HG03095 (cell line): ENCODE results near the gene TNFRSF1B.

Source experiments
- ATAC-seq: cut with Tn5 transposase; IDR thresholded peaks from one replicate; pipeline ENCODE4 v1.9.1; 2021; ENCODE audit warnings: moderate library complexity; ENCODE audit not compliant: unreplicated experiment

TNFRSF1B gene

DNA sequence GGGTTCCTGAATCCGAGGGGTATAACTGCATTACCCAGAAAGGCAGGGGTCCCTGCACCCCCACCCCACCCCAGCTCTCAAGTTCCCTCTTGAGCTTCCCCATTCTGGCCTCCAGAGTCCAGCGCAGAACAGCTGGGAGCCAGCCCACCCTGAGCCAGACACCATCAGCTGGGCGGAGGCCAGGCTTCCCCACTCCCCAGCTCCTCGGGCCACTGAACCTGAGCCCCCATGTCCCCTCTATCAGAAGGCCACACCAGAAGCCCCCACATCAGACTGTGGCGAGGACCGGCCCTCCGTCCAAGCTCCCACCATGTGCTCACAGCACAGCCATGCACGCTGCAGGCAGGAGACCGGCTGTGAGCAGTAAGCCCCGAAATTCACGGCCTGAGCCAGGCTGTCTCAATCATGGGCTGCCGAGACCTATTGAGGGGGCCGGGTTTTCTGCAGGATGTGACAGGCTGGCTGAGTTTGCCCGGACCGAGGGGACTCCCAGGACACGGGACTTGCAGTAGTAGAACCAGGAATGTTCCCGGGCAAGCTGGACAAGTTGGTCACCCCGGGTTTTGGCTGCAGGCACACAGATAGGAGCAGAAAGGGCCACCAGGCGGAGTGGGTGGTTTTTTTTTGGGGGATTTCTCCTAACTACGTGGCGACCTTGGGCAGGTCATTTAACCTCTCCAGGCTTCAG lies 25.5 kb upstream of the TNFRSF1B start:
- no peak for ATAC-seq

- no peak for ATAC-seq
Observed at GRCh38 chr1:12142141-12142823, 24.5 kb upstream of the TNFRSF1B start.

DNA sequence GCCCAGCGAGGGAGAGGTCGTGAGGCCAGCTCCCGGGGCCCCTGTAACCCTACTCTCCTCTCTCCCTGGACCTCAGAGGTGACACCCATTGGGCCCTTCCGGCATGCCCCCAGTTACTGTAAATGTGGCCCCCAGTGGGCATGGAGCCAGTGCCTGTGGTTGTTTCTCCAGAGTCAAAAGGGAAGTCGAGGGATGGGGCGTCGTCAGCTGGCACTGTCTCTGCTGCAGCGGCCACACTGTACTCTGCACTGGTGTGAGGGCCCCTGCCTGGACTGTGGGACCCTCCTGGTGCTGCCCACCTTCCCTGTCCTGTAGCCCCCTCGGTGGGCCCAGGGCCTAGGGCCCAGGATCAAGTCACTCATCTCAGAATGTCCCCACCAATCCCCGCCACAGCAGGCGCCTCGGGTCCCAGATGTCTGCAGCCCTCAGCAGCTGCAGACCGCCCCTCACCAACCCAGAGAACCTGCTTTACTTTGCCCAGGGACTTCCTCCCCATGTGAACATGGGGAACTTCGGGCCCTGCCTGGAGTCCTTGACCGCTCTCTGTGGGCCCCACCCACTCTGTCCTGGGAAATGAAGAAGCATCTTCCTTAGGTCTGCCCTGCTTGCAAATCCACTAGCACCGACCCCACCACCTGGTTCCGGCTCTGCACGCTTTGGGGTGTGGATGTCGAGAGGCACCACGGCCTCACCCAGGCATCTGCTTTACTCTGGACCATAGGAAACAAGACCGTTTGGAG lies 23.7 kb upstream of the TNFRSF1B start:
- ATAC-seq: no peak

DNA sequence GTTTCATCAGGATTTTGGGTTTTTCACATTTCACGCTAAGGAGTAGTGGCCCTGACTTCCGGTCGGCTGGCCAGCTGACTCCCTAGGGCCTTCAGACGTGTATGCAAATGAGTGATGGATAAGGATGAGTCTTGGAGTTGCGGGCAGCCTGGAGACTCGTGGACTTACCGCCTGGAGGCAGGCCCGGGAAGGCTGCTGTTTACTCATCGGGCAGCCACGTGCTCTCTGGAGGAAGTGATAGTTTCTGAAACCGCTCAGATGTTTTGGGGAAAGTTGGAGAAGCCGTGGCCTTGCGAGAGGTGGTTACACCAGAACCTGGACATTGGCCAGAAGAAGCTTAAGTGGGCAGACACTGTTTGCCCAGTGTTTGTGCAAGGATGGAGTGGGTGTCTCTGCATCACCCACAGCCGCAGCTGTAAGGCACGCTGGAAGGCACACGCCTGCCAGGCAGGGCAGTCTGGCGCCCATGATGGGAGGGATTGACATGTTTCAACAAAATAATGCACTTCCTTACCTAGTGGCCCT lies 23.1 kb upstream of the TNFRSF1B start:
- ATAC-seq: no peak

DNA sequence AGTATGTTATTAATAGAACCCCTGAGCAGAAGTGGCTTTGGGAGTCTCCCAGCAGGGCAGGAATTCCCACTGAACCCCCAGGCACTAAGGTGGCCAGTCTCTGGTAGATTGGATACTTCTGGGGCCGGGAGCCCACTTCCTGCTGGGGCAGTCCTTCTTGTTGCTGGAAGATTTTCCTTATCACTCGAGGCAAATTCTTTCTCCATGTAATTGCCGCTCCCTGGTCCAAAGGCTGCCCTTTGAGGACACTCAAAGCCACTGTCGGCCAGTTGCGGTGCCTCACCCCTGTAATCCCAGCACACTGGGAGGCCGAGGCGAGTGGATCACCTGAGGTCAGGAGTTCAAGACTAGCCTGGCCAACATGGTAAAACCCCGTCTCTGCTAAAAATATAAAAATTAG lies 22.6 kb upstream of the TNFRSF1B start:
- no peak for ATAC-seq

DNA sequence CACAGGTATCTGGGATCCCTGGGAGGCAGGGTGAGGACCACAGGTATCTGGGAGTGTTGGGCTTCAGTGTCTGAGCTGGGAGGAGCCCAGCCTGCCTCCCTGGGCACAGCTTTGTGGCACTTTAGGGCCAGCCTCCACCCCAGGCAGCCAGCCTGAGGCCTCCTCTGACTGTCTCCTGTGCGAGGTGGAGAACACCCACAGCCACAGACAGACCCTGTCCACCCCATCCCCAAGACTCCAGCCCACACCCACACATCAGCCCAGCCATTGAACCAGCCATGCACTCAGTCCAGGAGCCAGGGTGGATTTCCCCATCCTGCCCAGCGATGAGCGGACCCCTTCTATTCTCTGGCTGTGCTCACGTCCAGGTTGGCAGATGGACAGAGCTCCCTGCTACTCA lies 21.8 kb upstream of the TNFRSF1B start:
- no peak for ATAC-seq

- no peak for ATAC-seq
Observed at GRCh38 chr1:12145616-12146342, 21.0 kb upstream of the TNFRSF1B start.

GRCh38 chr1:12146343-12147112 lies 20.3 kb upstream of the TNFRSF1B start:
- ATAC-seq: no peak

GRCh38 chr1:12147201-12147701 lies 19.5 kb upstream of the TNFRSF1B start:
- no peak for ATAC-seq

- ATAC-seq: no peak
Observed at GRCh38 chr1:12148160-12148957, 18.4 kb upstream of the TNFRSF1B start.

- peak; percentile 34 for ATAC-seq
Observed at GRCh38 chr1:12148958-12149790, 17.6 kb upstream of the TNFRSF1B start.

DNA sequence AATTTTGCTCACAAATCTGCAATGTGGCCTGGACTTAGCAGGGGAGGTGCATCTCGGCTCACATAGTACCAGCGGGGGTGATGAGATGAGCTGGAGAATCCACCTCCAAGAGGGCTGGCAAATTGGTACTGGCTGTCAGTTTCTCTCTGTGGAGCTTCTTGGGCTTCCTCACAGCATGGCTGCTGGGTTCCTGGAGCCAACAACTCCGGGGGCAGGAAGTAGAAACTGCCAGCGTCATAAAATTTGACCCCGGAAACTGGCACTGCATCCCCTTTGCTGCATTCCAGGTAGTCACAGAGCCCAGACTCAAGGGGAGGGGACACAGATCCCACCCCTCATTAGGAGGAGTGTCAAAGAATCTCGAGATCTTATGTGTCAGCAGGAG lies 17.0 kb upstream of the TNFRSF1B start:
- ATAC-seq: no peak

DNA sequence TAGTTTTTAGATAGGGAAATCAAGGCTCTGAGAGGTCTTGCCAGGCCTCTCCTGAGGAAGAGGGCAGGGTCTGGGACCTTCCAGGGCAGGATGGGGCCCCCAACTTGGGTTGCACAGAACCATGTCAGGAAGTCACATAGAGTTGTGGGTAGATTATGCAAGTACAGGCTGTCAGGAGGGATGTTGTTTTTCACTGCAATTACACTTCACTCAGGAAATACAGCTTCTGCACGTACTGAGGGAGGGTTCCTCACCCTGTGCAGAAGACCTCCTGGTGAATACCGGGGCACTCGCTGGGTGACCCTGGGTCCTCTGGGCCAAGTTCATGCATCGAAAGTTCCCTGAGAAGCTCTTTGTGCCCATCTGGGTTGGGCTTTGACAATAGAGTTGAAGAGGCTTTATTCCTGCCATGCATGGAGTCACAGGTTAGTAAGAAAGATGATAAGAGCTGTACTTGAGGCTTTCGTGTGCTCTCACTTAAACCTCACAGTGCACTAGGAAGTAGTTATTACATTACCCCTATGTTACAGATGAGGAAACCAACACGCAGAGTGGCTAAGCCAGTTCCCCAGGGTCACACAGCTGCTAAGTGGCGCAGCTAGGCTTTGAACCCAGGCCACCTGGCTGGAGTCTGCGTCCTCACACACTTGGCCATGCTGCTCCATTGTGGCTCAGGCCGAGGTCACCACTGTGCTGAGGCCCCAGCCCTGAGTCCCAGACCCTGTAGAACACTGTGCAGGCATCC lies 16.2 kb upstream of the TNFRSF1B start:
- no peak for ATAC-seq

- ATAC-seq: no peak
Observed at GRCh38 chr1:12151465-12151864, 15.3 kb upstream of the TNFRSF1B start.

- peak; percentile 74 for ATAC-seq
Observed at GRCh38 chr1:12152113-12152891, 14.5 kb upstream of the TNFRSF1B start.

DNA sequence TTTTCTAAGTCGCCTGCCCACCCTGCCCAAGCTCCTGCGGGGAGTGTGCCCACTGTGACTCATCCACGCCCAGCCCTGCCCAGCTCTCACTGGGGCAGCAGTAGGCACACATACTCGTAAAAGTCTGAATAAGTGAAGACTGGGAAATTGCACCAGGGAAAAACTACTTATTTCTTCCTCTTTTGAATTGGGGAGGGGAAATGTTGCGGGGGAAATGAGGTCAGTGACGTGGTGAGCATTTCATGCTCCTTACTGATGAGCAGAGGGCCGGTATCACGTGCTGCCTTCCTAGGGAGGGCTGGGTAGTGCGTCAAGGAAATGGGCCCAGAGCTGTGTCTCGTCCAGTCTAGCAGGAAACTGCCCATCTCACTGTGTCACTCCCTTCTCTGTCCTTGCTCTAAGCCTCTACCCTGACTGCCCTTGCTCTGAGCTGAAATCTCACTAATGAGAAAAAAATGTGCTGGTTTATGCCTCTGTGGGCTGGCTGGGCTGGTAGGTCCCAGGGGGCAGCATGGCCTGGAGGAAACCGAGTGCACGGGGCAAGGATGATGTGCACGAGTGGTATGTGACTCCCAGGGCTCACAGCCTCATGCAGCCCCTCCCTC lies 13.5 kb upstream of the TNFRSF1B start:
- no peak for ATAC-seq

DNA sequence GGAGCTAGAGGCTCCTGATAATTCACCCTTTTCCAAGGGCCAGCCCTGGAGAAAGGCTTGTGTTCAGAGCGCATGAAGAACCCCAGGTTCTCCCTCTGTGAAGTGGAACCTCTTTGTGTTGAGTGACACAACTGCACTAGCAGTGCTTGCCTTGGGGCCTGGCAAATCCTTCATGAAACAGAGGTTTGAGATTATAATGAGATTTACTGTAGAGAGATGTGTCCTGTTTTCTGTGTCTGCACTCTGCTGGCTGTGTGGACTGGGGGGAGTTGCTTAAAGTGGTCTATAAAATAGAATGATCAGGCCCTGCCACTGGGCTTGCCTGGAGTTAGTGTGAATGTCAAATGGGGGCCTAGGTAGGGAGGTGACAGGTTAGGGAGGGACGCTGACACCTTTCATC lies 11.5 kb upstream of the TNFRSF1B start:
- ATAC-seq: no peak
